Type B pancreatic cell (in vitro differentiated cells): ENCODE results near the gene UBE2L3. TPM values are rescaled to one million over a fixed set of nuclear protein-coding genes. Genes with fewer than 3 reads are reported as not detected.
"Not testable (repeated sequence)": the region's sequence is repeated elsewhere in the genome, so short reads cannot be mapped to it uniquely, and the experiment has no call there.

Source experiments
- DNase-seq: peaks from one replicate; pipeline ENCODE4 v3.0.0; 2021; ENCODE audit warnings: mixed read lengths; ENCODE audit not compliant: unreplicated experiment; ENCODE audit errors: extremely low spot score
- H3K27ac Mint-ChIP-seq: 2 replicates; pipeline ENCODE4 v1.8.0; 2021; ENCODE audit warnings: mild to moderate bottlenecking, mixed read lengths
- H3K27me3 Mint-ChIP-seq: 2 replicates; pipeline ENCODE4 v1.8.0; 2021; ENCODE audit warnings: mixed read lengths
- H3K36me3 Mint-ChIP-seq: 2 replicates; pipeline ENCODE4 v1.8.0; 2021; ENCODE audit warnings: mixed read lengths
- H3K4me1 Mint-ChIP-seq: one replicate; pipeline ENCODE4 v1.8.0; 2021; ENCODE audit warnings: mixed read lengths; ENCODE audit not compliant: unreplicated experiment
- H3K4me3 Mint-ChIP-seq: 2 replicates; pipeline ENCODE4 v1.8.0; 2021; ENCODE audit warnings: mild to moderate bottlenecking, mixed read lengths
- H3K9me3 Mint-ChIP-seq: 2 replicates; pipeline ENCODE4 v1.8.0; 2021; ENCODE audit warnings: mixed read lengths
- total RNA-seq: library from RNA; stranded (reverse); gene quantifications from 2 replicates; pipeline ENCODE4 v1.2.1, GENCODE V29; 2021; ENCODE audit warnings: low replicate concordance
- TF ChIP-seq, protein P1 (sequence below): fragments of 200-600 bp; sonication (generic); conservative IDR thresholded peaks from 2 replicates; pipeline ENCODE4 v1.5.0; 2021; ENCODE audit warnings: antibody characterized with exemption, mild to moderate bottlenecking

Gene UBE2L3
- total RNA-seq, 1 donor from 2014 or later: 63.1 TPM

DNA sequence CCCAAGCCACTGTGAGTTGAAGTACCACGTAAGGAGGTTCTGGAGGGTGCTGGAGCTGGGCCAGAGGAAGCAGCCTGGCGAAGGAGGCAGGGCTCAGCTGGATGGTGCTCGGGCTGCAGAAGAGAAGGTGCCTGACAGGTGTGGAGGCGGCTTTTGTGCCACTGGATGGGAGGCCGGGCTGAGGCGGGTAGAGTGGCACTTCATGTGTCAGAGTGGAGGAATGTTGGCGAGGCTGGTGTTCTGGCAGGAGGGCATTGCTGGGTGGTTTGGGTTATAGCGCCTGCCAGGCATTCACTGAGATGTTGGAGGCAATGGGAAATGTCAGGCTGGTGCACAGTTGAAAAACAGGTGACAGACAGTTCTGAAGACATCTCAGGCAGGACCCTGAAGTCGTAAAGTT lies 24.2 kb downstream of the UBE2L3 start:
- peaks cover 29% of the 10 kb centered on the region for H3K36me3 Mint-ChIP-seq
- TF ChIP-seq, protein P1, sequence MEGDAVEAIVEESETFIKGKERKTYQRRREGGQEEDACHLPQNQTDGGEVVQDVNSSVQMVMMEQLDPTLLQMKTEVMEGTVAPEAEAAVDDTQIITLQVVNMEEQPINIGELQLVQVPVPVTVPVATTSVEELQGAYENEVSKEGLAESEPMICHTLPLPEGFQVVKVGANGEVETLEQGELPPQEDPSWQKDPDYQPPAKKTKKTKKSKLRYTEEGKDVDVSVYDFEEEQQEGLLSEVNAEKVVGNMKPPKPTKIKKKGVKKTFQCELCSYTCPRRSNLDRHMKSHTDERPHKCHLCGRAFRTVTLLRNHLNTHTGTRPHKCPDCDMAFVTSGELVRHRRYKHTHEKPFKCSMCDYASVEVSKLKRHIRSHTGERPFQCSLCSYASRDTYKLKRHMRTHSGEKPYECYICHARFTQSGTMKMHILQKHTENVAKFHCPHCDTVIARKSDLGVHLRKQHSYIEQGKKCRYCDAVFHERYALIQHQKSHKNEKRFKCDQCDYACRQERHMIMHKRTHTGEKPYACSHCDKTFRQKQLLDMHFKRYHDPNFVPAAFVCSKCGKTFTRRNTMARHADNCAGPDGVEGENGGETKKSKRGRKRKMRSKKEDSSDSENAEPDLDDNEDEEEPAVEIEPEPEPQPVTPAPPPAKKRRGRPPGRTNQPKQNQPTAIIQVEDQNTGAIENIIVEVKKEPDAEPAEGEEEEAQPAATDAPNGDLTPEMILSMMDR: no peak
- peaks cover 14% of the 10 kb centered on the region for H3K4me1 Mint-ChIP-seq
- H3K27ac Mint-ChIP-seq: no peak overlapping the region
- no peaks in the 10 kb centered on the region for H3K9me3 Mint-ChIP-seq
- no peaks in the 10 kb centered on the region for H3K27me3 Mint-ChIP-seq
- no peak overlapping the region for H3K4me3 Mint-ChIP-seq
- no peak for DNase-seq

DNA sequence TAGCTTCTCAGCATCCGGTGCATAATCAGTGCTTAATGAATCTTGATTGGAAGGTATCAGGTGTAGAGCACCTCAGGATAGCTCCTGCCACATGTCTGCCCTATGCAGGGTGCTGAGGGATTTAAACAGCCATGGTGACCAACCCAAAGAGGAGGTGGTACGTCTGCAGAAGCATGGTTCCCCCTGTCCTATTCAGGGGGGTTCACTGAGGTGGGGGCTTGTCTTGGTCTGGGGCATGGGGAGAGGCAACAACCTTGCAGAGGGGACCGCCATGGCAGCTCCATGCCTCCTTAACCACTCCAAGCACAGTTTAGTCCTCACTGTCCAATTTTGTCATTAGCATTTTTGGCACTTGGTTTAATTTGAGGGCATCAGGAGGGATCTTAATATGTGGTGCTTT lies 24.9 kb downstream of the UBE2L3 start:
- Mint-ChIP-seq H3K4me1 (peaks cover 14% of the 10 kb centered on the region), H3K27ac (no peak overlapping the region), H3K4me3 (no peak overlapping the region), H3K27me3 (no peaks in the 10 kb centered on the region), H3K36me3 (peaks cover 29% of the 10 kb centered on the region), H3K9me3 (no peaks in the 10 kb centered on the region)
- no peak for DNase-seq
- TF ChIP-seq, protein P1: no peak

DNA sequence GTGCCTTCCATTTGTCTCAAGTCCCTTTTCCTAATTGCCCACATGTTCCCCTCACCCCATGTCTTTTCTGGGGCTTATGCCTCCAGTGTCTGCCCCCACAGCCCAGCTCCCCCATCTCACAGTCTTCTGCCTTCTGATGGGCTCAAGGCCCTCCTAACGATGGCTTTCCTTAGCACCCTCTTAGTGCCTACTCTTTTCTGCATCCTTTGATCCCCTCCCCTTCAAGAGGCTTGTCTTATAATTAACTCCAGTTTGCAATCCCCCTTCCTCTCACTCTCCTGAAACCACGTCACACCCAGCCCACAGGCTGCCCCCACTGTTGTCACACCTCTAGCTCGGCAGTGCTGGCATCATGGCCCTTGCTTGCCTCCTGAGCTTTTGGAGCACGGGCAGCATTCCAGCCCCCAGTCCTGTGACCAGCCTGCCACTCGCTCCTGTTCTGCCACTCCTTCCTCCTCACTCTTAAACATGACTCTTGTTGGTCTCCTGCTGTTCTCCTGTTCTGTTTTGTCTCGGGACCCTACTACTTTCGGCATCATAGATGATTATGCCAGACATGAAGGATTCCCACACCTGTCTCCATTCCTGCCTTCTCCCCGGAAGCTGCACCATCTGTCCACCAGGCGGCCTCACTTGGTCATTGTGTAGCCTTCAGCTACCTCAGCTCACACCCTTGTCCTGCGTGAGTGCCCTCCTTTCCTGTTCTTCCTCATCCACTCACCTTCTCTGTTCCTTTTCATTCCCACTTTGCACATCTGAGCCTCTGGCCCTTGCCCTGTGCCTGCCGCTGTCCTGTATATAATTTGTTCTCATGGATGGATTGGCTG lies 26.1 kb downstream of the UBE2L3 start:
- H3K27ac Mint-ChIP-seq: no peak overlapping the region
- TF ChIP-seq, protein P1: peak; percentile 63
- peaks cover 26% of the 10 kb centered on the region for H3K36me3 Mint-ChIP-seq
- peaks cover 7% of the 10 kb centered on the region for H3K4me1 Mint-ChIP-seq
- H3K27me3 Mint-ChIP-seq: no peaks in the 10 kb centered on the region
- no peaks in the 10 kb centered on the region for H3K9me3 Mint-ChIP-seq
- H3K4me3 Mint-ChIP-seq: no peak overlapping the region
- DNase-seq: no peak

DNA sequence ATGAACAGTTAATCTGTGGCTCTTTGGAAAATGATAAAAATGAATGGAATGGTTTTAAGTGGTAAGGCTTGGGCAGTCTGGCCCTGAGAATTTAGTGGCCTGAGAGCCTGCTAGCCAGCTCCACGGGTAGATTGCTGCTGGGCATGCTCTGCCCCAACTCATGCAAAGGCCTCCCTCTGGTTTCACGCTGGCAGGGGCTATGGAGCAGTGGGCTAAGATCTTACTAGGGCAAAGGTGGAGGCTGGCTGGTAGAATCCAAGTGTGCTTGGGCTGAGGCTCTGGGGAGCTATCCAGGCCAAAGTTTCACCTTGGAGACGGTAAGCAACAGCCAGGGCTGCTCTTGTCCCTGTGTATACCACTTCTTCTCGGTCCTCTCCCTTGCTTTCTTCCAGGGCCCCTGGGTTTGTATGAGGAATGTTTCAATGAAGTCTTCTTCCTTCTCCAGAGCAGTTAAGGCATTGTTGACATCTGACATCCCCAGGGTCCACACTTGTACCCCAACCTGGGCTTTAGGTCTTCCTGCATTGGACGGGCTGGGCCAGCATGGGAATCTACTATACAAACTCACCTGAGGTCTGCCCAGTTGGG lies 27.4 kb downstream of the UBE2L3 start:
- Mint-ChIP-seq H3K4me3 (no peak overlapping the region), H3K4me1 (peaks cover 7% of the 10 kb centered on the region), H3K36me3 (peaks cover 34% of the 10 kb centered on the region), H3K9me3 (no peaks in the 10 kb centered on the region), H3K27me3 (no peaks in the 10 kb centered on the region), H3K27ac (no peak overlapping the region)
- TF ChIP-seq, protein P1: no peak
- no peak for DNase-seq

DNA sequence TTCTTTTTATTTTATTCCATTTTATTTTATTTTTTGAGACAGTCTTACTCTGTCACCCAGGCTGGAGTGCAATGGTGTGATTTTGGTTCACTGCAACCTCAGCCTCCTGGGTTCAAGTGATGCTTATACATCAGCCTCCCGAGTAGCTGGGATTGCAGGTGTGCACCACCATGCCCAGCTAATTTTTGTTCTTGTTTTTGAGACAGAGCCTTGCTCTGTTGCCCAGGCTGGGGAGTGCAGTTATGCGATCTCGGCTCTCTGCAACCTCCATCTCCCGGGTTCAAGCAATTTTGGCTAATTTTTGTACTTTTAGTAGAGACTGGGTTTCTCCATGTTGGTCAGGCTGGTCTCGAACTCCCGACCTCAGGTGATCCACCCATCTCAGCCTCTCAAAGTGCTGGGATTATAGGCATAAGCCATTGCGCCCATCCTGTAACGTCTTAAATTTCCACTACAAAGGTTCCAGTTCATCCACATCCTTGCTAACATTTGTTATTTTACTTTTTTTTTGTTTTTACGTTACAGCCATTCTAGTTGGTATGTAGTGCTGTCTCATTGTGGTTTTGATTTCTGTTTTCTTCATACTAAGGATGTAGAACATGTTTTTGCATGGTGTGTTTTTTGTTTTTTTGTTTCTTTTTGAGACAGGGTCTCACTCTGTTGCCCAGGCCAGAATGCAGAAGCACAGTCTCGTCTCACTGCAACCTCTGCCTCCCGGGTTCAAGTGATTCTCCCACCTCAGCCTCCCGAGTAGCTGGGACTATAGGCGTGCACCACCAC lies 29.0 kb downstream of the UBE2L3 start:
- H3K9me3 Mint-ChIP-seq, H3K27me3 Mint-ChIP-seq, DNase-seq, H3K4me1 Mint-ChIP-seq, H3K27ac Mint-ChIP-seq, H3K4me3 Mint-ChIP-seq: not testable (repeated sequence)
- peaks cover 34% of the 10 kb centered on the region for H3K36me3 Mint-ChIP-seq

DNA sequence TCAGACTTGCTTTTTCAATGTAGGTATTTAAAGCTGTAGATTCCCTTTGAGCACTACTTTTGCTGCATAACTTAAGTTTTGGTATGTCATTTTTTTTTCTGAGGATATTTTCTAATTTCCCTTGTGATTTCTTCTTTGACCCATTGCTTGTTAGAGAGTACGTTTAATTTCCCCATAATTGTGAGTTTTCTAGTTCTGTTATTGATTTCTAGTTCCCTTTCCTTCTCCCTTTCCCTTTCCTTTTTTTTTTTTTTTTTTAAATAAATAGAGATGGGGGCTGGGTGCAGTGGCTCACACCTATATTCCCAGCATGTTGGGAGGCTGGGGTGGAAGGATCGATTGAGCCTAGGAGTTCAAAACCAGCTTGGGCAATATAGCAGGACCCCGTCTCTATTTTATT lies 30.8 kb downstream of the UBE2L3 start:
- no peak for DNase-seq
- Mint-ChIP-seq H3K36me3 (peaks cover 29% of the 10 kb centered on the region), H3K4me3 (no peak overlapping the region), H3K27ac (no peak overlapping the region), H3K4me1 (no peaks in the 10 kb centered on the region), H3K27me3 (no peaks in the 10 kb centered on the region), H3K9me3 (no peaks in the 10 kb centered on the region)
- TF ChIP-seq, protein P1: no peak
